ENCODE results near the gene C19orf81.

C19orf81 gene

DNA sequence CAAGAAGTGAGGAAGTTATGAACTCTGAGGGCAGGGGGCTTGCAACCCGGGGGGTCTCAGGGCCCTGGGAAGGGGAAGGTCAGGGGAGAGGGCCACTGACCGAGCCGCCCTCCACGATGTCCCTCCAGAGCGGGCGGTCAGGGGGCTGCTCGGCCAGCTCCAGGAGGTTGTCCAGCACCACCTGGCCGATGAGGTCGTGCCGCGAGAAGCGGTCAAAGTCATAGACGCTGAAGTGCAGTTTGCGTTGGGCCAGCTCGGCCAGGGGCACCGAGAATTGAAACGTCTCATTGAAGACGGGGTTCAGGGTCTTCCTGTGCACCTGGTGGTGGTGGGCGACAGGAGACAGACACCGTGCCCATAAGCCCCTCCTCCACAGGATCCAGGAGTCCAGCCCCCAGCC is 20.1 kb upstream of the C19orf81 start:
- no peak for DNase-seq (ENCODE audit: low read depth in 2 of 2)

DNA sequence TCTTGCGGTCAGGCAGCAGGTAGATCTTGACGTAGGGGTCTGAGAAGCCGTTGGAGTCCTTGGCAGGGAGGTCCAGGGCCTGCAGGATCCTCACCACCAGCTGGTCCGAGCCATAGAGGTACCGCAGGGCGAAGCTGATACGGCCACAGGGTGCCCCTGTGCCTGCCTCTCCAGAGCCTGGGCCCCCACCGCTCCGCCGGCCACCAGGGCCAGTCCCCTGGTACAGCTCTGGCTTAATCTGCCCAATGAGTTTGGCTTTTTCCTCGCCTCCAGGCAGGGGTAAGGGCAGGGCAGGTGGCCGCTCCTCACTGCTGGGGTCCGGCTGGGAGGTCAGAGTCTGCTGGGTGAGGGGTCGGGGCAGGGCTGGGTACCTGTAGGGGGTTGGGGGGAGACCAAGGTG is 19.4 kb upstream of the C19orf81 start:
- DNase-seq (ENCODE audit: low read depth in 2 of 2) = no peak

- DNase-seq (ENCODE audit: low read depth in 2 of 2) = no peak
These were observed 17.0 kb upstream of the C19orf81 start for GRCh38 chr19:50632151-50632835.

DNA sequence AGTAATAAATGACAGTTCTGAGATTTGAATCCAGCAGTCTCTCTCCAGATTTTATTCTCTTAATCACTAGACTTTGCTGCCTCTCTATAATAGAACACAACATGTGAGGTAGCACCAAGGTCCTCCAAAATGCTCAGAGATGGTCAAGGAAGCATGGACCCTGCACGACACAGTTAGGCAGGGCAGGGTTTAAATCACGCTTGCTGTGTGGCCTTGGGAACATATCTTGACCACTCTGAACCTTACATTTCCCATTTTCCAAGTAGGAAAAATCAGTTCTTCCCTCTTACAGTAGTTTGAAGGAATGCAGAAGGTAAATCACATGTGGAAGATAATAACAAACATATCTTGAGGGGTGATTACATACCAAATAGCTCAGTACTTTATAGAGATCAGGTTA is 15.9 kb upstream of the C19orf81 start:
- DNase-seq (ENCODE audit: low read depth in 2 of 2) = no peak

DNA sequence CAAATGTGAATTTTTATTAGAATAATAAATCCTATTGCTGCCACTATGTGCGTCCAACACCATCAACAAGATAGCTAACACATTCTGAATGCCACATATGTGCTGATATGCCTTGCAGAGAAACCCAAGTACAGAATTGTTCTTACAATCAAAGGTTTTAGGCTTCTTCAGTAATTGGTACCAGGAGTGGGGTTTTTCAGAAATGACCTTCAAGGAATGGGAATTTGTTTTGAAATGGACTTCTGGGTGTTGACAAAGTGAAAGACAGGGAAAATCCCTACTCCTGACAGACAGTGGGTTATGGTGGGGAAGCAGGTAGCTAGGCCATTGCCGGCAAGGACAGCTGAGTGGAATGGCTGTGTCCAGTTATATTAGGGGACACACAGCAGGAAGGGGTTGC is 15.3 kb upstream of the C19orf81 start:
- no peak for DNase-seq (ENCODE audit: low read depth in 2 of 2)

DNA sequence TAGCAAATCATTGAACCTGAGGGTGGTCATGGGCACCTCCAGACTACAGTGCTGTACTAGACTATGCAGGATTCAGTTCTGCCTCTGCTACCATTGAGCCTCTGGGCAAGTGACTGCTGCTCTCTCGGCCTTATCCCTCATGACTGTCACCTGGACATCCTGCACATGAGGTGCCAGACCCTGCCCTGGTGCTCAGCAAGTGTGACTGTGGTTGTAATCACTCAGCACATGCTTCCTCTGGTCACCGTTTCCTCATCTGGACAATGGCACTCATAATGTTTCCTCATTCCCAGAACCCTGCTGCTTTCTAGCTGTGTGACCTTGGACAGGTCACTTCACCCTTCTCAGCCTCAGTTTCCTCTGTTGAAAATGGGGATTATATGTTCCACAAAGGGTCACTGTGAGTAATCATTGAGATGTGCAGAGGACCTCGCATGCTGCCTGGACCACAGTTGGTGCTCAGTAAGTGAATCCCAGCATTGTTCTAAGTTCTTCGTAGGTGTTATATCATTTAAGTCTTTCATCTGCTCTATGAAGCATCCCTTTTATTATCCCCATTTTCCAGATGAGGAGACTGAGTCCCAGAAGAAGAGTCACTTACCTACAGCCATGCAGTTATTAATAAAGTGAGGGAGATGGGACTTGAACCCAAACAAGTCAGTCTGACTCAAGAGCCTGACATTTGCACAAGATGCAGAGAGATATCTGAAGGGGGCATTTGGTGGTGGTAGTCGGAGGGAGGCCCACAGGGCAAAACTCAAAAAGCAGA is 12.7 kb upstream of the C19orf81 start:
- DNase-seq (ENCODE audit: low read depth in 2 of 2) = no peak

- no peak for DNase-seq (ENCODE audit: low read depth in 2 of 2)
These were observed 10.6 kb upstream of the C19orf81 start for GRCh38 chr19:50638600-50638999.

GRCh38 chr19:50639121-50640112 is 9.8 kb upstream of the C19orf81 start, which contains the start of gene SYT3:
SYT3 (minus strand) TSS chr19:50639881; CDS start chr19:50637411, 2,470 bp downstream.
- DNase-seq (ENCODE audit: low read depth in 2 of 2) = no peak

- no peak for DNase-seq (ENCODE audit: low read depth in 2 of 2)
These were observed 8.9 kb upstream of the C19orf81 start for GRCh38 chr19:50640368-50640767.

DNA sequence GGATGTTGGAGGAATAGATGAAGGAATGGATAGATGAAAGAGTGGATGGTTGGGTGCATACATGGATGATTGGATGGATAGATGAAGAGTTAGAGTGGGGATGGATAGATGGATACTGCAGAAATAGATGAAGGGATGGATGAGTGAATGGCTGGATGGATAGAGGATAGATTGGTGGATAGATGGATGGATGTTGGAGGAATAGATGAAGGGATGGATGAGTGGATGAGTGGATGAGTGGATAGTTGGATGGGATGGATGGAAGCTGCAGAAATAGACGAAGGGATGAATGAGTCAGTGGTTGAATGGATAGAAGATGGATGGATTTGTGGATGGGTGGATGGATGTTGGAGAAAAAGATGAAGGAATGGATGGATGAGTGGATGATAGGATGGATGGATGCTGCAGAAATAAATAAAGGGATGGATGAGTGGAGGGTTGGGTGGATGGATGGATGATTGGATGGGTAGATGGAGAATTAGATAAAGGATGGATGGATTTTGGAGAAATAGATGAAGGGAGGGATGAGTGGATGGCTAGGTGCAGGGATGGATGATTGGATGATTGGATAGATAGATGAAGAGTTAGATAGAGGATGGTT is 4.8 kb upstream of the C19orf81 start:
- no peak for DNase-seq (ENCODE audit: low read depth in 2 of 2)

DNA sequence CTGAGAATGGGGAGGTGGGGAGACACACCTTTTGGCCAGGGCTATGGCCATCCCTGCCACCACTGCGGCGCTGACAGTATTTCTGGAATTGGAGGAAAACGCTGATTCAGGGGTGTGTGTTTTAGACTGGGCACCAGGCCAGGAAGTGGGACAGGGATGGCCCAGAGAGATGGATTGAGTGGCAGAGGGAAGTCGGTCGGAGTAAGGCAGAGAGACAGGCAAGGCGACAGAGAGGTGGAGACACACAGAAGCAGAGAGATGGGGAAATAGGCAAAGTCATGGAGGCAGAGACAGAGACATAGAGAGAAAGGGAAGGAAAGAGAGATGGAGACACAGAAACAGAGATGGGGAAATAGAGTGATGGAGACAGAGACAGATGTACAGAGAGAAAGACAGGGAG is 4.1 kb upstream of the C19orf81 start:
- DNase-seq (ENCODE audit: low read depth in 2 of 2) = no peak

DNA sequence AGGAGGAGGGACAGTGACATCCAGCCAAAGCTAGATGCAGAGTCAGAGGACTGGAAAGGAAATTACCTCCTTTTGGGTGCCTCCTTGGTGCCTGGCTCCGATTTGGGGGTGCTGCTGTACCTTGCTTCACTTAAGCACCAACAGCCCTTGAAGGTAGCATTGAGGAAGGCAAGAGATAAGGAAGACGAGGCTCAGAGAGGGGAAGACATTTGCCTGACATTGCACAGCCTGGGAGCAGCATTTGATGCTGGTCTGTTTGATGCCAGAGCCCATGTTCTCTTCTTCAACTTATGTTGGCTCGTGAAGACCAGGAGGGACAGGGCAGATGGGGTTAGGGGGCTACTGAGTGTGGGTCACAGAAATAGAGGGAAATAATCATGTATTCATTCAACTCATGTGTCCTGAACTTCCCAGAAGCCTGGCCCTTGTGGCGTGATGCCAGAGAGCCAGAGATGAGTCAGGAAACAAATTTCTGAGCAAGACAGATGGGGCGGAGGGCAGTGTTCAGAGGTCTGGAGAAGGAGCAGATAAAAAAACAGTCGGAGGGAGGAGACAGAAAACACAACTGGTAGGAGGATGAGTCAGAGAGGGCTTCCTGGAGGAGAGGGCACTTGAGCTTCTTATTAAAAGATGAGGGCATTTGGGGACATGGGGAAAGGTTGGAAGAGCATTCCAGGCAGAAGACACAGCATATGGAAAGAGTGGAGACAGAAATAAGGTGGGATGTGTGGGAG is 3.0 kb upstream of the C19orf81 start:
- DNase-seq (ENCODE audit: low read depth in 2 of 2) = no peak

DNA sequence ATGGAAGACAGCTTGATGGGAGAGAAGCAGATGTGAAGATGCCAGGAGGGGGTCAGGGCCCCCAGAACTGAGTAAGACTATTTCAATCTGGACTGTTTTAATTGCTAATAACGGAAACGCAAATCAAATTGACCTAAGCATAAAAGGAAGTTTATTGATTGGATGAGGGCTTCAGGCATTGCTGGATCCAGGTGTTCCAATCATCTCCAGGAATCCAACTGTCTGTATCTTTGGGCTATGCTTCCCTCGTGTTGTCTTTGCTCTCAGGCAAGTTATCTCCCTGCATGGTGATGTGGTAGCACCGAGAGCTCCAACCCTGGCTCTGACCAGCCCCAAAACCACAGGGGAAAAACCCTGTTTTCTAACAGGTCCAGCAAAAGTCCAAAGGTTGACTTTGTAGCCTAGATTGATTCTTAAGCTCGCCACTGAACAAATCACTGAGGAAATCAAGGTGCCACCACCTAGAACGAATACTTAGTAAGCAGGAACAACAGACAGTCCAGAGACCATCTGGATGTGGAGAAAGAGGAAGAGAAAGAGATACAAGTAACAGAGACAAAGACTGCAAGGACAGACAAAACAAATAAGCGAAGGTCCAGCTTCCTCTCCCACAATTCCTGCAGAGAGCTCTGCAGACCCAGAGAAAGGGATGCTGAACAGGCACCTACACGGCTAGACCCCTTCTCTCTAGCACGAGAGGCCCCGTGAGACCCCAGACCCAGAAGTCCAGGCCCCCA is 1.2 kb upstream of the C19orf81 start:
- no peak for DNase-seq (ENCODE audit: low read depth in 2 of 2)

DNA sequence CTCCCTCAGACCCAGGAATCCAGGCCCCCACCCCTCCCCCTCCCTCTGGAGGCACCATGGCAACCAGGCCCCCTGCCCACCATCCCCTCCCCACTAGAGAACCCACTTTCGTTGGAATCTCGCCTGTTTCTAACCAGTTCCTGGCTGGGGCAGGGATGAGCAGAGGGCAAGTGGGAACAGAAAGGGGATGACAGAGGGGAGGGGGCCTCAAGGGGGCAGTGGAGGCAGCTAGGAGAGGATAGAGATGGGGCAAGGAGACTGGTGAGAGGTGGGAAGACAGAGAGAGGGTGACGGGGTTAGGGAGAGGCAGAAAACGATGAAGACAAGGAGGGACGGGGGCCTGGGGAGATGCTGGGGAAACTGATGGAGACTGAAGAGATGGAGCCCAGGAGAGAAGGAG is 586 bp upstream of the C19orf81 start:
- DNase-seq (ENCODE audit: low read depth in 2 of 2) = no peak

DNA sequence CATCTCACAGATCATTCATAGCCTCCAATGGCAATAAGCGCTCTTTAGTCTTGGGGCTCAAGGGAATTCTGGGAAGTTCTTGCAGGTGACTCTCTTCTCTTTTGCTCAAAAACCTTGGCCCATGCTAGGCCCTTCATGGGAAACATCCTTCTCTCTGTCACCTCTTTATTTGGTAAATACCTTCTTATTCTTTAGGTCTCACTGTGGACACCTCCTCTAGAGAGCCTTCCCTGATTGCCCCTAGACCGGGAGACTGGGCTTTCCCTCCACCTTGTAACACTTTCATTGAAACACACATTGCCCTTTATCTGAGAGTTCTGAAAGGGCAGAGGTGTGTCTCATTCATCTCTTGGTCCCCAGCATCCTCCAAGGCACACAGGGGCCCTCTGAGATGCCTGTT is 1.9 kb downstream of the C19orf81 start:
- no peak for DNase-seq (ENCODE audit: low read depth in 2 of 2)

DNA sequence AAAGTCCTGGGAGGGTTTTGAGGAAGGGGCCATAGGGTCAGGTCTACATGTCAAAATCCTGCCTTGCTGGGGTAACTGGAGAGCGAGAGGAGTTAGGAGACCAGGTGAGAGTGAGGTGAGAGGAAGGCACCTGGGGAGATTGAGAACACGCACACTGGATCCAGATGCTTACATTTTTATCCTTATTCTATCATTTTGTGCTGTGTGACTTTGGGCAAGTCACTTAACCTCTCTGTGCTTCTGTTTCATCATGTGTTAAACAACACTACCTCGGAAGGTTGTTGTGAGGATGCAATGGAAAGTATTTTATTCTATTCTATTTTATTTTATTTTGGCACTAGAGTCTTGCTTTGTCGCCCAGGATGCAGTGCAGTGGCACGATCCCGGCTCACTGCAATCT is 3.5 kb downstream of the C19orf81 start:
- no peak for DNase-seq (ENCODE audit: low read depth in 2 of 2)

DNA sequence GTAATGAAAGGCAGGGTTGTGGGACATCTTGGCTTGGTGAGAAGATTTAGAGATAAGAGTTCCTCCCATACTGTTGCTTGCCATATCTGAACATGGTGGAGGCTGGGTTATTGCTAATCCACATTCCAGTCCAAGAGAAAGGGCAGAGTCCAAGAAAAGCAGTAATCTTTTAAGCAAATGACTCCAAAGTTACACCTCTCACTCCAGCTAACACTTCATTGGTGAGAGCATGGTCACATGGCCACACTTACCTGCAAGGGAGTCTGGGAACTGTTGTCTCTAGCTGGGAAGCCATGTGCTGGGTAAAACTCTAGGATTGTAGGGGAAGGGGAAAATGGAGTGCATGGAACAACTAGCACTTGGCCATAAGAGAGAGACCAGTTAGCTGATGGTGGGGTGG is 5.6 kb downstream of the C19orf81 start:
- DNase-seq (ENCODE audit: low read depth in 2 of 2) = no peak

GRCh38 chr19:50657222-50657669 is 8.0 kb downstream of the C19orf81 start:
- no peak for DNase-seq (ENCODE audit: low read depth in 2 of 2)

- peak; percentile 70 to 74 for DNase-seq (ENCODE audit: low read depth in 2 of 2)
These were observed 8.6 kb downstream of the C19orf81 start for GRCh38 chr19:50657712-50658440.
